Keratinocyte (primary cell): ENCODE measurements around the gene F8. TPM values are rescaled to one million over a fixed set of nuclear protein-coding genes. Genes with fewer than 3 reads are reported as not detected.

Experiments
- DNase-seq: peaks from one replicate; pipeline ENCODE4 v3.0.0-alpha.2; 2011; ENCODE audit warnings: low read depth, missing footprints, low spot score
- FAIRE-seq: peaks from 2 replicates; lab custom pipeline; 2011; peaks lifted over from hg19 to GRCh38; lab: Jason Lieb, UNC
- H2AFZ ChIP-seq: 2 replicates; pipeline ENCODE4 v1.6.0; 2012; ENCODE audit warnings: low read length, control low read depth, inconsistent platforms; ENCODE audit not compliant: control insufficient read depth
- H3K27ac ChIP-seq: 2 replicates; pipeline ENCODE4 v1.5.1; 2011; ENCODE audit warnings: low read length; ENCODE audit not compliant: control insufficient read depth, insufficient read depth
- H3K27me3 ChIP-seq: 3 replicates; pipeline ENCODE4 v1.6.0; 2011; ENCODE audit warnings: low read length; ENCODE audit not compliant: control insufficient read depth, insufficient read depth; ENCODE audit errors: extremely low read depth
- H3K36me3 ChIP-seq, 2 experiments: 2 replicates in 1 of 2; 3 replicates in 1 of 2; pipeline ENCODE4 v1.5.1; 2011; ENCODE audit warnings: low read length in 2 of 2, mild to moderate bottlenecking in 1 of 2; ENCODE audit not compliant: control insufficient read depth in 2 of 2, insufficient read depth in 2 of 2; ENCODE audit errors: extremely low read depth in 1 of 2
- H3K4me1 ChIP-seq: 3 replicates; pipeline ENCODE4 v1.5.1; 2011; ENCODE audit warnings: low read length; ENCODE audit not compliant: control insufficient read depth, insufficient read depth; ENCODE audit errors: extremely low read depth
- H3K4me2 ChIP-seq: 3 replicates; pipeline ENCODE4 v1.6.0; 2011; ENCODE audit warnings: low read depth, low read length; ENCODE audit not compliant: control insufficient read depth, insufficient read depth; ENCODE audit errors: extremely low read depth
- H3K4me3 ChIP-seq, 3 experiments: fragments of 200-600 bp in 1 of 3; sonication (generic) in 1 of 3; 2 replicates in 2 of 3; 3 replicates in 1 of 3; pipeline ENCODE4 v1.5.1; 2011 to 2016; ENCODE audit warnings: low read length in 3 of 3, mild to moderate bottlenecking in 3 of 3, control low read depth in 2 of 3, inconsistent platforms in 1 of 3, low read depth in 1 of 3, mixed read lengths in 1 of 3, mixed run types in 1 of 3, moderate library complexity in 1 of 3; ENCODE audit not compliant: control insufficient read depth in 2 of 3, insufficient read depth in 2 of 3; ENCODE audit errors: extremely low read depth in 1 of 3
- H3K79me2 ChIP-seq: 2 replicates; pipeline ENCODE4 v1.6.0; 2012; ENCODE audit warnings: low read length; ENCODE audit not compliant: control insufficient read depth, insufficient read depth
- H3K9ac ChIP-seq: 3 replicates; pipeline ENCODE4 v1.6.0; 2011; ENCODE audit warnings: low read length; ENCODE audit not compliant: control insufficient read depth, insufficient read depth; ENCODE audit errors: extremely low read depth
- H3K9me1 ChIP-seq: 3 replicates; pipeline ENCODE4 v1.6.0; 2011; ENCODE audit warnings: low read length; ENCODE audit not compliant: control insufficient read depth, insufficient read depth; ENCODE audit errors: extremely low read depth
- H3K9me3 ChIP-seq: 2 replicates; pipeline ENCODE4 v1.5.1; 2012; ENCODE audit warnings: low read depth, low read length; ENCODE audit not compliant: control insufficient read depth
- H4K20me1 ChIP-seq: 3 replicates; pipeline ENCODE4 v1.6.0; 2011; ENCODE audit warnings: low read length; ENCODE audit not compliant: control insufficient read depth, insufficient read depth; ENCODE audit errors: extremely low read depth
- CTCF ChIP-seq, 3 experiments: IDR thresholded peaks in 1 of 3; conservative IDR thresholded peaks in 1 of 3; optimal IDR thresholded peaks in 1 of 3; 2 replicates in 2 of 3; 3 replicates in 1 of 3; pipeline versions ENCODE3 to v1.5.1; 2011; ENCODE audit warnings: low read length in 3 of 3, mild to moderate bottlenecking in 3 of 3, moderate library complexity in 2 of 3, control low read depth in 1 of 3, inconsistent platforms in 1 of 3; ENCODE audit not compliant: insufficient read depth in 2 of 3; ENCODE audit errors: extremely low read depth in 1 of 3
- EZH2 ChIP-seq: IDR thresholded peaks from one replicate; pipeline ENCODE4 v1.6.1; 2012; ENCODE audit warnings: inconsistent platforms, mild to moderate bottlenecking, low read length, moderate library complexity
- dilution Hi-C: fragments of 300-500 bp; cut with MboI; formaldehyde crosslinking; loops from one replicate; pipeline ENCODE4 v1.7.0; 2020; ENCODE audit warnings: low sequenced_read_pairs; ENCODE audit not compliant: extremely low pct_ligation_motif_present
- polyA plus RNA-seq, 5 experiments: library from polyadenylated mRNA; depleted of rRNA in 3 of 5; stranded (reverse) in 3 of 5; stranded (forward) in 1 of 5; unstranded in 1 of 5; fragments of >200 nt; gene quantifications; 1 replicate in 1 of 5; 2 replicates in 3 of 5; 3 replicates in 1 of 5; pipeline versions ENCODE4 v1.2.1 to v1.2.3, GENCODE V29; 2011 to 2012; ENCODE audit warnings: missing spikeins in 2 of 5, low read depth in 1 of 5, low replicate concordance in 1 of 5

F8 gene
- polyA plus RNA-seq, 1 donor (not counting 4 experiments of a cell fraction or from before 2014, with no cell fraction given): 1.3 TPM

DNA sequence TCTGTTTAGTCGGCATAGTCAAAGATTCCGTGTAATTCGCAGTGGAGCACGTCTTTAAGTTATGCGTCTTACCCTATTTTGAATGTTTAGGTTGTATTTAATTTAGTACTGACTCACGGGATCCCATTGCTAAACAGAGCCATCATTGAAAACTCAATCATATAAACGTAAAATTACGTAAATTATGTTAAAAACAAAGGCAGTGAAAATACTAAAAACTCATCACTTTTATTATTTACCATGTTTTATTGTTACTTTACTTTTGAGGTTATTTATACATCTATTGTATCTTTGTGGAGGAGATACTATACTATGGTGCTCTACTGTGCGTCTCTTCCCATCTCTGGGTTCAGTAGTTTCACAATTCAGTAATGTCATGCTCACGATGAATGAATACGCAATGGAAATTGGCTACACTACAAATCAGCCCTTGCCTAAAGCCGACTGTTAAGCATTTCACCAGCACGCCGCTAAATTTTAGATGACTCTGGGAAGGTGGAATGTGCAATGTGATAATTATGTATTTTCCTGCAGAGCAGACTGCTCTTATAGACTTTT lies 5.1 kb upstream of the F8 start:
- TF ChIP-seq EZH2: no peak
- no peak for TF ChIP-seq CTCF (optimal IDR thresholded peaks at IDR 0.05 in 1 of 3, IDR thresholded peaks at IDR 0.05 in 1 of 3, conservative IDR thresholded peaks at IDR 0.05 in 1 of 3; ENCODE audit: extremely low read depth in 1 of 3, insufficient read depth in 2 of 3, low read length in 3 of 3)
- no peaks in the 10 kb centered on the region for H3K9me1 ChIP-seq
- FAIRE-seq: no peak

GRCh38 chrX:155026727-155027508 lies 4.4 kb upstream of the F8 start, which contains the start of gene FUNDC2:
Gene FUNDC2 (plus strand): TSS chrX:155026844. CDS start chrX:155026939, 95 bp downstream.
- Histone ChIP-seq H3K27ac (peak within 1 kb of the TSS; percentile 95), H3K4me2 (peak within 1 kb of the TSS; percentile 80), H3K4me1 (peaks cover 5% of the 10 kb centered on the region), H3K9ac (peak within 1 kb of the TSS; percentile 92), H3K9me1 (no peaks in the 10 kb centered on the region), H3K36me3 (no peaks in the 10 kb centered on the region), H4K20me1 (no peaks in the 10 kb centered on the region), H3K79me2 (peaks cover 12% of the 10 kb centered on the region), H3K27me3 (no peaks in the 10 kb centered on the region), H2AFZ (peak within 1 kb of the TSS; percentile 67), H3K9me3 (no peaks in the 10 kb centered on the region), H3K4me3 (peak within 1 kb of the TSS; percentile 67 to 90 (median 77))
- DNase-seq: peak; percentile 50
- dilution Hi-C loops: no loop called here
- TF ChIP-seq CTCF (optimal IDR thresholded peaks at IDR 0.05 in 1 of 3, IDR thresholded peaks at IDR 0.05 in 1 of 3, conservative IDR thresholded peaks at IDR 0.05 in 1 of 3; ENCODE audit: extremely low read depth in 1 of 3, insufficient read depth in 2 of 3, low read length in 3 of 3): no peak
- TF ChIP-seq EZH2: no peak
- no peak for FAIRE-seq

More for the DNA sequence above, 5.1 kb upstream of the F8 start:
- DNase-seq: no peak
- H3K36me3 ChIP-seq: no peaks in the 10 kb centered on the region
- dilution Hi-C loops: no loop called here
- H2AFZ ChIP-seq: peak overlapping the region; percentile 67
- H3K79me2 ChIP-seq: peaks cover 12% of the 10 kb centered on the region
- peak overlapping the region; percentile 92 for H3K9ac ChIP-seq
- peaks cover 5% of the 10 kb centered on the region for H3K4me1 ChIP-seq
- peak overlapping the region; percentile 67 to 90 (median 77) for H3K4me3 ChIP-seq
- H3K9me3 ChIP-seq: no peaks in the 10 kb centered on the region
- H3K27ac ChIP-seq: peak overlapping the region; percentile 95
- H3K27me3 ChIP-seq: no peaks in the 10 kb centered on the region
- peak overlapping the region; percentile 80 for H3K4me2 ChIP-seq
- H4K20me1 ChIP-seq: no peaks in the 10 kb centered on the region
